GM12892 (cell line): ENCODE data around the gene LAMA1.

Source experiments
- POLR2AphosphoS5 ChIP-seq: IDR thresholded peaks from 2 replicates; pipeline ENCODE4 v1.6.1; 2011; ENCODE audit warnings: low read depth, low read length, control low read depth
- TAF1 ChIP-seq: IDR thresholded peaks from 2 replicates; pipeline ENCODE4 v1.6.1; 2011; ENCODE audit warnings: low read depth, mild to moderate bottlenecking, control low read depth, low read length, borderline replicate concordance

DNA sequence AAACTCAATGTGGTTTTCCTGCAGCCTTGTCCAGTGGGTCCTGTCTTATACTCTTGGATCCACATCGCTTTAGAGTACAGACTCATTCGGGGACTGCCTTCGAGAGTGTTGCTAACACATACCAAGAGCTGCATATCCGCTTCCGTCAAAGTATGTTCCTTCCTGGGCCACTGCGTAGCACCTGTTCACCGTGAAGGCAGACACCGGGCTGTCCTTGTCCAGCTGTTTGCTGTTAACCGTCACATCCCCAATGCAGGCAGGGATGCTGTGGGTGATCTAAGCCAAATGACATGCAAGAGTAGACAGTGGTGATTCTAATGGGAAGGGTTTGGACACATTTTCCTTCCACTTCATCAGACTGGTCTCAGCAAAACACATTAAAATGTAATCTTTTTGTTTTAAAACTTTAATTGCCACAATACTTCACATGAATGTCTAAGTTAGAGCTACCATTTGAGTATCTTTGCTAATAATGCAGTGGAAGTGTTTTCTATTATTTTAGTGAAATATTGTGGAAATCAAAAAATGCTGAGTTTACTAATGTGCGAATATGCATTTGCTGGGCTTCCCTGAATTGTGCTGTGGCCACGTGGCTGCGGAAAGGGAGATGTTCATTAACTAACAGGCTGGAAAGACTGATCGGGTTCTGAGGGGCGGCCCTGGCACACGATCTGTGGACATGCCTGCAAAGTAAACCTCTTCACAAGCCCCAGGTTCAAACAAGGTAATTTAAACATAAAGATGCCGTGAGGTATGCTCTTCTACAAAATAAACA lies 169.1 kb downstream of the LAMA1 start:
- TF ChIP-seq TAF1 (no peak), POLR2AphosphoS5 (no peak)
